HG02973 (cell line): Measurements from ENCODE around the gene GLYATL3.
"Not testable (repeated sequence)": the region's sequence is repeated elsewhere in the genome, so short reads cannot be mapped to it uniquely, and the experiment has no call there.

Source experiments
- ATAC-seq: cut with Tn5 transposase; IDR thresholded peaks from one replicate; pipeline ENCODE4 v1.9.1; 2021; ENCODE audit warnings: moderate library complexity; ENCODE audit not compliant: unreplicated experiment

The GLYATL3 gene

DNA sequence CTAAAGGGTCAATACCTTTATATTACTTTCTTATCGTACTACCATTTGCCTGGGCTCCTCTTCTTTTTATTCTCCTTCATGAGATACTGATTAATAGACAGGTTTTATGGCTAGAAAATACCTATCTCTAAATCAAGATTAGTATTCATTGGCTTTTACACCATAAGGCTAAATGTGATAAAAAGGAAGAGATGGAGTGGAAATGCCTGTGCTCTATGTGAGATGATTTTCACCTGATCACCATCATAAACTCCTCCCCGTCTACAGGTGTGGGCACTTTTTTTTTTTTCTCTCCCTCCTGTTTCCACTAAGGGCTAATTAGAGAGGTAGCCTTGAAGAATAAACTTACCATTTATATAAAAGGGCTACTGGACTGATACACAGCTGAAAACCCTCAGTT, at the start of gene GLYATL3:
Gene GLYATL3 (plus strand): TSS at position 301 of the 400 bp plus-strand sequence. CDS start 12,068 bp downstream, outside the sequence.
- no peak for ATAC-seq

DNA sequence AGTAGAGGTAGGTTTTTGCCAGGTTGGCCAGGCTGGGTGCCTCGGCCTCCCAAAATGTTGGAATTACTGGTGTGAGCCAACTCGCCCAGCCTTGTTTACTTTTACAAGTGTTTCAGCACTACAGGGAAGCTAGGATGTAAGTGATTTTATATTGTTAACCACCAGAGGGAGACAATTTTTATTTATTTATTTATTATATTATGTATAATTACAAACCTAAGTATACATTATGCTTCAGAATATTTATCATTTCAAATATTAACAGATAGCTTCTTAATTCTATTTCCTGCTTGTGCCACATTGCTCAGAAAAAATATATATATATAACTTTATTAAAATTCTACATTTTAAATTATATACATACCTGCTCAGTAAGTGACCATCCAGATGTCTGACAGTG, 46.5 kb upstream of the GLYATL3 start:
- ATAC-seq = no peak

DNA sequence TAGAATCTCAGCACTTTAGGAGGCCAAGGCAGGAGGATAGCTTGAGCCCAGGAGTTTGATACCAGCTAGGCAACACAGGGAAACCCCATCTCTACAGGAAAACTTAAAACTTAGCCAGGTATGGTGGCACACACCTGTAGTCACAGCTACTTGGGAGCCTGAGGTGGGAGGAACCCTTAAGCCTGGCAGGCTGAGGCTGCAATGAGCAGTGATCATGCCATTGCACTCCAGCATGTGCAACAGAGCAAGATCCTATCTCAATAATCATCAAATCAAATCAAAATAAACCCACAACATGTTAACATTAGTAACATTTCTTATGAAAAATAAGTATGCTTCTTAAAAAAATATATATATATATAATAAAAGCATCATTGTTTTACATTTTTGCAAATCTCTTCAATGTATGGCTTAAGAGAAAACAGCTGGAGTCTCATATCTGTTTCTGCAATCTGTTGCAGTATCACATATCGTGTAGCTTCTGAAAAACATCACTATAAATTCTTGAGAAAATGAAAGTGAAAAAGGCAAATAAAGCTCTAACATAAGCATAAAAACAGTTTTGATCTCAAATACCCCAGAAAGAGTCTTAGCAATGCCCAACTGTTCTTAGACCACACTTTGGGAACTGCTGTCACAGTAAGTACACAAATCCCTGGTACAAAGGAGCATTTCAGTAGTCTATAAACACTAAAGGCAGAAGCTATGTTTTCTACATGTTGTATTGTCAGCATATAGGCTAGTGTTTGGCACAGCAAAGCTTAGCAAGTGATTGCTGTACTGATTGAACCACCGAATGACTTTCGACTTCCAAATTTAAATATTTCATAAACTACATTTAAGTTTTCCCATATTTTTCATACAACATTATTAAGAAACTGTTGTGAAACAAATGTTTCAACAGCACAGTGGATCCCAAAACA, 44.7 kb upstream of the GLYATL3 start:
- ATAC-seq = peak; percentile 69

DNA sequence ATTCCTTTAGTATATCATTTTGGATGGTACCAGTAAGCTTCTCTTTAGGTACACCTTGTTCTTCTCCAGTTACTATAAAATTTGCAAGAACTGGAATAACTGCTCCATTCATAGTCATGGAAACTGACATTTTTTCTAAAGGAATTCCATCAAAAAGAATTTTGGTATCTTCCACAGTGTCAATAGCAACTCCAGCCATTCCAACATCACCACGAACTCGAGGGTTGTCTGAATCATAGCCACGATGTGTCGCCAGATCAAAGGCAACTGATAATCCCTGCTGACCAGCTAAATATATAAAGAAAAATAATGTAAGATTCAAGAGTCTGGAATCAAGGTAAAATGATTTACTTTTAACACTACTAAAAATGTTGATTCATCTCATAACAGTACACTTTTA, 42.0 kb upstream of the GLYATL3 start:
- no peak for ATAC-seq

DNA sequence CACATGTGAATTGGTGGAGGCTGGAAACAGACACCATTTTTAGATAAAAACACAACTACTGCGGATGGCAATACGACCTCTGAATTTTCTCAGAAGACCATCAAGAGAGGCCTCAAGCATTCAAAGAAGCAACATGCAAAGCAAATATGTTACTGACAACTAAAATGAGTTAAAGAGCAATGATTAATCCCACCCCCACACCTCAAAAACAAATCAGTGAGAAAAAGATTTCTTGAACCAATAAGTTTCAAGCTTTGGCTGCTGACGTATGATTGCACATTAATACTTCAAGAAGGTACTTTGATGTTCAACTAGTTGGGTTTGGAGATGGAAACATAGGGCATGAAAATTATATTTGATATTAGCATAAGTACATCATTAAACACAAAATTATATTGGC, 37.7 kb upstream of the GLYATL3 start:
- ATAC-seq = no peak

DNA sequence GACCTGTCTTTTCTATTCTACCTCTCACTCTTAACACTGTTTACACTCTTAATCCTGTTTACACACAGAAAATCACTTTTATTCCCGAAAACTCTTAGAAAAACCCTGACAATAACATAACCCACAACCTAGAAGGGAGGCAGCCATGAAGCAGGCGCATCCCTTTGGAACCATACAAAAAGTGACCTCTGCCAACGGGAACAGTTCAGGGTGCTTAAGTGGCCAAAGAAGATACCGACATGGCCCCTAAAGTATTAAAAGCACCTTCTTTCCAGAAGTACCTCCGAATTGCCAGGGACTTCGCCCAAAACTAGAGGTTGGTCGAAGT, 37.2 kb upstream of the GLYATL3 start:
- ATAC-seq = peak; percentile 10

DNA sequence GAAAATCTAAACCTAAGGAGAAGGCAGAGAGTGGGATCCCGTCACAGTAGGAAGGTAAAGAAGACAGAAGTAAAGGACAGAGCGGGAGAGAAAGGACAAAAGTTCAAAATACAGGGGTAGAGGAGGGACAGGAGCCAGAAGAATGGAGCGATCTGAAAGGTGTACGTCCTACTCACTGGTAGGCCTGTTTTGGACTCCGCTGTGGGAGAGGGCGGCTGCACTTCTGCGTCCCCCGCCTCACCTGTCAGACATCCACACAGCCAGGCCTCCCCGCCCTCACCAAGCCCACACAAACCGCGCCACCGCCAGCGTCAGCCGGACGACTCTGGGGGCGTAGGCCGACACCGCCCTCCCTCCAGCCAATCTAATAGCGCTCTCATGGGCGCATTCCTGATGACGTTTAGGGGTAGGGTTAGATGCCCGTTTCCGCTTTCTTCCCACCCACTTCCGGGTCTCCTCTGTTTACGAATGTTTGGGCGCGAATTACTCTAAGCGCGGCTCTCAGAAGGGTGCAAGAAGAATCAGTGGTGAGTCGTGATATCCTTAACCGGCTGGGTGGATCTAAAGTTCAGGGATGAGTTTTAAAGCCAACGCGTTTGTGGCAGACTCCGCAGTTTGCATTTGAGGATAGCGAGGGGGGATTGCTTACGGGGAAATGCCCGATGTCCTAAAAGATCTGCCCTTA, 36.7 kb upstream of the GLYATL3 start, which contains the start of the genes CENPQ and MMUT:
Gene CENPQ (plus strand): TSS at position 444 of the 685 bp plus-strand sequence. CDS start 6,807 bp downstream, outside the sequence.
Gene MMUT (minus strand): TSS at position 327 of the 685 bp plus-strand sequence. CDS start 3,787 bp downstream, outside the sequence.
- peak; percentile 98 for ATAC-seq

DNA sequence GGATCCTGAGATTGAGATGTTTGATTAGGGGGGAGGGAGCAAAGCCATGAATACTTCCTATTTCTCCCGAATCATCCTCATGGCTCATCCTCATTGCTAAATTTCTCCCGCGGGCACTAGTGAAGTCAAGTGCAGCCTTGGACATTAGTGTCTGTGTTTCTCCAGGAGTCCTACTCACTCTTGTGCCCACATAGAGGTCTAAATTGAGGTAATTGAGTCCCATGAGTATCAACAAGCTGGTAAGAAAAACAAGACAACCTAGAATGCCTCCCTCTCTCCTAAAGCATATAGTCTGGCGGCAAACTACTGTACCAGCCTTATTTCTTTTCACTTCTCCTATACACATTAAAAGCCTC, 36.1 kb upstream of the GLYATL3 start:
- peak; percentile 2 for ATAC-seq

DNA sequence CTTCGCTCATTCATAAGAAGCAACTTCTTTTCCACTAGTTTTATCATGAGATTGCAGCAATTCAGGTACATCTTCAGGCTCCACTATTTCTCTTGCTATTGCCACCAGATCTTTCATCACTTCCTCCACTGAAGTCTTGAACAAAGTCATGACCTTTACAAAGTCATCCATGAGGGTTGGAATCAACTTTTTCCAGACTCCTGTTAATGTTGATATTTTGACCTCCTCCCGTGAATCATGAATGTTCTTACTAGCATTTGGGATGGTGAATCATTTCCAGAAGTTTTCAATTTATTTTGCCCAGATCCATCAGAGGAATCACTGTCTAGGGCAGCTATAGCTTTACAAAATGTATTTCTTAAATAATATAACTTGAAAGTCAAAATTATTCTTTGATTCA, 35.0 kb upstream of the GLYATL3 start:
- ATAC-seq = no peak

DNA sequence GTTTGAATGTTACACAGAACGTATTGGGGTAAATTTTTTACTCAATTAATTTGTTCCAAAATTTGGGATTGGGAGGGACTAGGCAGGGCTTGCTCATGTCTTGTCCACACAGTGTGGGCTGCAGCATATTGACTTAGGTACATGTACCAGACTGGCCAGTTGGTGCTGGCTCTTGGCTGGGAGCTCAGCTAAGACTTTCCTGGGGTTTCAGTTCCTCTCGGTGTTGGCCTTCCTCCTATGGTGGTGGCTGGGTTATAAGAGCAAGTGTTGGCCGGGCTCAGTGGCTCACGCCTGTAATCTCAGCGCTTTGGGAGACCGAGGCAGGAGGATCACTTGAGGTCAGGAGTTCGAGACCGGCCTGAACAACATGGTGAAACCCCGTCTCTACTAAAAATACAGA, 31.7 kb upstream of the GLYATL3 start:
- no peak for ATAC-seq

DNA sequence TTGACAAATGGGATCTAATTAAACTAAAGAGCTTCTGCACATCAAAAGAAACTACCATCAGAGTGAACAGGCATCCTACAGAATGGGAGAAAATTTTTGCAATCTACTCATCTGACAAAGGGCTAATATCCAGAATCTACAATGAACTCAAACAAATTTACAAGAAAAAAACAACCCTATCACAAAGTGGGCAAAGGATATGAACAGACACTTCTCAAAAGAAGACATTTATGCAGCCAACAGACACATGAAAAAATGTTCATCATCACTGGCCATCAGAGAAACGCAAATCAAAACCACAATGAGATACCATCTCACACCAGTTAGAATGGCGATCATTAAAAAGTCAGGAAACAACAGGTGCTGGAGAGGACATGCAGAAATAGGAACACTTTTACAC, 23.2 kb upstream of the GLYATL3 start:
- not testable (repeated sequence) for ATAC-seq

DNA sequence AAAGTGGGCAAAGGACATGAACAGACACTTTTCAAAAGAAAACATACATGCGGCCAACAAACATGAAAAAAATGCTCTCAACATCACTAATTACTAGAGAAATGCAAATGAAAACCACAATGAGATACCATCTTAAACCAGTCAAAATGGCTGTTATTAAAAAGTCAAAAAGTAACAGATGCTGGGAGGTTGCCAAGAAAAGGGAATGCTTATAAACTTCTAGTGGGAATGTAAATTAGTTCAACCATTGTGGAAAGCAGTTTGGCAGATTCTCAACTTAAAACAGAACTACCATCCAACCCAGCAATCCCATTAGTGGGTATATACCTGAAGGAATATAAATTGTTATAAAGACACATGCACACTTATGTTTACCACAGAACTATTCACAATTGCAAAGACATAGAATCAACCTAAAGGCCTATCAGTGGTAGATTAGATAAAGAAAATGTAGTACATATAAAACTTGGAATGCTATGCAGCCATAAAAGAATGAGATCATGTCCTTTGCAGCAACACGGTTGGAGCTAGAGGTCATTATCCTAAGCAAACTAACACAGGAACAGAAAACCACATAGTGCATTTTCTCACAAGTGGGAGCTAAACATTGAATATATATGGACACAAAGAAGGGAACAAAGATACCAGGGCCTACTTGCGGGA, 20.3 kb upstream of the GLYATL3 start:
- ATAC-seq = no peak

DNA sequence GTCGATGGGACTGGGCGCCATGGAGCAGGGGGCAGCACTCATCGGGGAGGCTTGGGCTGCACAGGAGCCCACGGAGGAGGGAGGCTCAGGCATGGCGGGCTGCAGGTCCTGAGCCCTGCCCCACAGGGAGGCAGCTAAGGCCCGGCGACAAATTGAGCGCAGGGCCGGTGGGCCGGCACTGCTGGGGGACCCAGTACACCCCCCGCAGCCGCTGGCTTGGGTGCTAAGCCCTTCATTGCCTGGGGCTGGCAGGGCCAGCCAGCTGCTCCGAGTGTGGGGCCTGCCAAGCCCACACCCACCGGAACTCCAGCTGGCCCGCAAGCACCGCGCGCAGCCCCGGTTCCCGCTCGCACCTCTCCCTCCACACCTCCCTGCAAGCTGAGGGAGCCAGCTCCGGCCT, 17.9 kb upstream of the GLYATL3 start:
- ATAC-seq = not testable (repeated sequence)

DNA sequence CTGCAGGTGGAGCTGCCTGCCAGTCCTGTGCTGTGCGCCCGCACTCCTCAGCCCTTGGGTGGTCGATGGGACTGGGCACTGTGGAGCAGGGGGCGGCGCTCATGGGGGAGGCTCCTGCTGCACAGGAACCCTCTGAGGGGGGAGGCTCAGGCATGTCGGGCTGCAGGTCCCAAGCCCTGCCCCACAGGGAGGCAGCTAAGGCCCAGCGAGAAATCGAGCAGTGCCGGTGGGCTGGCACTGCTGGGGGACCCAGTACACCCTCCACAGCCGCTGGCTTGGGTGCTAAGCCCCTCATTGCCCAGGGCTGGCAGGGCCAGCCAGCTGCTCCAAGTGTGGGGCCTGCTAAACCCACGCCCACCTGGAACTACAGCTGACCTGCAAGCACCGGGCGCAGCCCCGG, 16.3 kb upstream of the GLYATL3 start:
- ATAC-seq = not testable (repeated sequence)

DNA sequence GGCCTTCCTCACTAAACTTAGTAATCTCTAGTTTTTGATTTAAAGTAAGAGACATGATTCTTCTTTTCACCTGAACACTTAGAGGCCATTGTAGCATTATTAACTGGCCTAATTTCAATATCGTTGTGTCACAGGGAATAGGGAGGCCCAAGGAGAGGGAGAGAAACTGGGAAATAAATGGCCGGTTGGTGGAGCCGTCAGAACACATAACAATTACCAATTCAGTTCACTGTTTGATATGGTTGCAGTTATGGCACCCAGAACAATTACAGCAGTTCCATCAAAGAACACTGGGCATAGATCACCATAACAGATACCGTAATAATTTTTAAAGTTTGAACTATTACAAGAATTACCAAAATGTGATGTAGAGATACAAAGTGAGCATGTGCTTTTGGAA, 9.1 kb upstream of the GLYATL3 start:
- ATAC-seq = no peak

DNA sequence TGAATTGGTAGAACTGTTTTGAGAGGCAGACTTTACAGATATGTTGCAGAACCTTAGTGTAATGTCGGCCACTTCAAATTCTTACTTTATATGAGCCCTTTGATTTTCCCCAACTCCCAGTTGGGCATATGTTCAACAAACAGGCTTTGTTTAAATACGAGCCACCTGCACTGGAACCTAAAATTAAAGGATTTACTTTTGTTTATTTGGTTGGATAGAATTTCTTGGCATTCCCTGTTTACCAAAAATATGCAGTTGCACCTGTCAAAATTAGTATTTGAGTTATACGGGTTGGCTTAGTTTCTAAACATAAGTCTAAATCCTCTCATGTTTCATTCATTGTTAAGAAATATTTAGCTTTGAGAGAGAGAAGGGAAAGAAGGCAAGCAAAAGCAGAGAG, 2.4 kb upstream of the GLYATL3 start:
- no peak for ATAC-seq

DNA sequence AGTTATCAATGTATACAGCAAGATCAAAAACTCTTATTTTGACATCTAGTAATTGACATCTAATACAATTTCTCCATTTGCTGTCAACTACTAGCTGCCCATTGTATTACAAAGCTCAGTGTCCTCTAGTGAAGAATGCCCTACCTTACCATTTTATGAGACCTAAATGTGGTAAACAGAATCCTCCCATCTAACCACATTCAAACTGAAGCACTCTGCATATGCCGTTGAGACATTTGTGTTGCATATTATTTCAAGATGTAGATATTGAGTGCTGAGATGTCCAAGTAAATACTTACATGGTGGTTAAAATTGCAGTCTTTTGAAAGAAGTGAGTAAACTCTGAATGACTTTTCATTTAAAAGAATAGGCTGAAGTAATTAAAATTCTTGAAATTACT, 597 bp upstream of the GLYATL3 start:
- no peak for ATAC-seq

DNA sequence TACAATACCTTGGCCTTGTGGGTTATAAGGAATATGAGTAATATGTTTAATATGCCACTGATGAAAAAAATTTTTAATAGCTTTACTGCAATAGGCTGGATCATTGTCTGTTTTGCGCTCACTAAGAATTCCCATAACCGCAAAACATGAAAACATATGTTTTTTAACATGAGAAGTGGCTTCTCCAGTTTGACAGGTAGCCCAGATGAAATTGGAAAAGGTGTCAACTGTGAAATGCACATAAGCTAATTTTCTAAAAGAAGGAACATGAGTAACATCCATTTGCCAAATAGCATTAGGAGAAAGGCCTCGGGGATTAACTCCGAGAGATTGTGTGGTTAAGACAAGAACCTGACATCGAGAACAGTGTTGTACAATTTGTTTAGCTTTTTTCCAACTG, 4.9 kb downstream of the GLYATL3 start:
- ATAC-seq = no peak

DNA sequence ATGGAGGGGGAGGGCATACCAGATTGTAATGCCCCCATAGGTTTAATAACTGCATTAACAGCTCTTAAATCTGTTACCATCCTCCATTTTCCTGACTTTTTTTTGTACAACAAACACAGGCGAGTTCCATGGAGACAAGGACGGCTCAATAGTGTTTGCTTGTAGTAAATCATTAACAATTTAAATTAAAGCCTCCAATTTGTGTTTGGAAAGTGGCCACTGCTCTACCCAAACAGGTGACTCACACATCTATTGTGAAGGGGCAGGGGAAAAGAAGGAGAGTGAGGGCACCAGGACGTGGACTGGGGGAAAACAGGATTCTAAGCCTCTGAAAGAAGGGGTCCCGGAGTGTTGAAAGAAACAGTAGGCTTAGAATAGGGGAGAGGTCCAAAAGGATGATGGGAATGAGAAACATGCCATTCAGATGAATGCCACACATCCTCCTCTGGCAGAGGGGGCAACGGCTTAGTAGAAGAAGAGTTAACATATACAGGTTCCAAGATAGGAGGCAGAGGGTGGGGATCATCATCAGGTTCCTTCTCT, 6.9 kb downstream of the GLYATL3 start:
- no peak for ATAC-seq

DNA sequence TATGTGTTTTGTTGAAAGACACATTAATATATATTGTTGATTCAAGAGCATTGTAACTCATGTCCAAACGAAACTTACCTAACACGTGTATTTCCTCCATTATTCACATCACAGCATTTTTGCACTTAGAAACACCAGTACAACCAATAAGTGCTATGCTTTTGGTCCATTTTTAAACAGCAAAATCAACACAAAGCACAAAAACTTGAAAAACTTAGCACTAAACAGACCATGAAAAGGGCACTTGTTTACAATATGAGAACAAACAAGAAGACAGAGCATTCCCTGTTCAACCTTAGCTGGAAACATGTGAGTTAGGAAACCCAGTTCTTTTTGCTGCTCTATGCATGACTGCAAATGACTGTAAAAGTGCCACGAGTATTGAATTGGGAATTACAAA, 9.6 kb downstream of the GLYATL3 start:
- no peak for ATAC-seq
